Measurements from ENCODE around the gene NAALADL1.

Gene NAALADL1

GRCh38 chr11:65019824-65020223 lies 38.5 kb downstream of the NAALADL1 start:
- no peak for DNase-seq (ENCODE audit: extremely low spot score)
- CTCF ChIA-PET: no interaction called here
- TF ChIP-seq LEF1 (IDR thresholded peaks at IDR 0.05; ENCODE audit: borderline replicate concordance) (no peak), NFRKB (IDR thresholded peaks at IDR 0.05) (no peak), FOXM1 (IDR thresholded peaks at IDR 0.05; ENCODE audit: borderline replicate concordance) (no peak), ELF4 (IDR thresholded peaks at IDR 0.05) (no peak), SUZ12 (IDR thresholded peaks at IDR 0.05) (no peak), SP1 (IDR thresholded peaks at IDR 0.05) (no peak), FOXA1 (IDR thresholded peaks at IDR 0.05) (no peak), FOXK2 (IDR thresholded peaks at IDR 0.05) (no peak), ARNT (IDR thresholded peaks at IDR 0.05) (no peak), HDGF (IDR thresholded peaks at IDR 0.05; ENCODE audit: borderline replicate concordance) (no peak), BHLHE40 (IDR thresholded peaks at IDR 0.05; ENCODE audit: borderline replicate concordance) (no peak), TARDBP (IDR thresholded peaks at IDR 0.05) (no peak), CTBP1 (IDR thresholded peaks at IDR 0.05; ENCODE audit: borderline replicate concordance) (no peak), ZNF384 (IDR thresholded peaks at IDR 0.05) (no peak), L3MBTL2 (conservative IDR thresholded peaks at IDR 0.05) (no peak)
- TF ChIP-seq, protein P1, sequence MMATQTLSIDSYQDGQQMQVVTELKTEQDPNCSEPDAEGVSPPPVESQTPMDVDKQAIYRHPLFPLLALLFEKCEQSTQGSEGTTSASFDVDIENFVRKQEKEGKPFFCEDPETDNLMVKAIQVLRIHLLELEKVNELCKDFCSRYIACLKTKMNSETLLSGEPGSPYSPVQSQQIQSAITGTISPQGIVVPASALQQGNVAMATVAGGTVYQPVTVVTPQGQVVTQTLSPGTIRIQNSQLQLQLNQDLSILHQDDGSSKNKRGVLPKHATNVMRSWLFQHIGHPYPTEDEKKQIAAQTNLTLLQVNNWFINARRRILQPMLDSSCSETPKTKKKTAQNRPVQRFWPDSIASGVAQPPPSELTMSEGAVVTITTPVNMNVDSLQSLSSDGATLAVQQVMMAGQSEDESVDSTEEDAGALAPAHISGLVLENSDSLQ (IDR thresholded peaks at IDR 0.05): no peak
- POLR2A ChIA-PET: no interaction called here

GRCh38 chr11:65017937-65018336 lies 40.4 kb downstream of the NAALADL1 start:
- ChIA-PET CTCF (no interaction called here), POLR2A (interaction anchor here (0.7 to 1.3 kb wide), 3 partner anchors 12 to 99 kb away, joined by 3 to 4 read pairs (median 3); partner anchors contain the start of gene ZNHIT2)
- no peak for DNase-seq (ENCODE audit: extremely low spot score)
- no peak for TF ChIP-seq L3MBTL2 (conservative IDR thresholded peaks at IDR 0.05)
- TF ChIP-seq LEF1 (IDR thresholded peaks at IDR 0.05; ENCODE audit: borderline replicate concordance): no peak
- TF ChIP-seq NFRKB (IDR thresholded peaks at IDR 0.05): no peak
- TF ChIP-seq, protein P1 (IDR thresholded peaks at IDR 0.05): no peak
- no peak for TF ChIP-seq ELF4 (IDR thresholded peaks at IDR 0.05)
- TF ChIP-seq SP1 (IDR thresholded peaks at IDR 0.05): no peak
- TF ChIP-seq TARDBP (IDR thresholded peaks at IDR 0.05): no peak
- no peak for TF ChIP-seq ZNF384 (IDR thresholded peaks at IDR 0.05)
- TF ChIP-seq HDGF (IDR thresholded peaks at IDR 0.05; ENCODE audit: borderline replicate concordance): no peak
- no peak for TF ChIP-seq BHLHE40 (IDR thresholded peaks at IDR 0.05; ENCODE audit: borderline replicate concordance)
- no peak for TF ChIP-seq FOXM1 (IDR thresholded peaks at IDR 0.05; ENCODE audit: borderline replicate concordance)
- TF ChIP-seq ARNT (IDR thresholded peaks at IDR 0.05): no peak
- TF ChIP-seq FOXK2 (IDR thresholded peaks at IDR 0.05): no peak
- no peak for TF ChIP-seq FOXA1 (IDR thresholded peaks at IDR 0.05)

- ChIA-PET POLR2A (interaction anchor here (1.1 kb wide), 1 partner anchor 100 kb away, joined by 3 read pairs; the partner anchor contains the start of gene ZNHIT2), CTCF (no interaction called here)
- no peak for DNase-seq (ENCODE audit: extremely low spot score)
- no peak for TF ChIP-seq LEF1 (IDR thresholded peaks at IDR 0.05; ENCODE audit: borderline replicate concordance)
- TF ChIP-seq CTBP1 (IDR thresholded peaks at IDR 0.05; ENCODE audit: borderline replicate concordance): no peak
- TF ChIP-seq FOXM1 (IDR thresholded peaks at IDR 0.05; ENCODE audit: borderline replicate concordance): no peak
- no peak for TF ChIP-seq ARNT (IDR thresholded peaks at IDR 0.05)
- TF ChIP-seq, protein P1 (IDR thresholded peaks at IDR 0.05): no peak
- no peak for TF ChIP-seq FOXK2 (IDR thresholded peaks at IDR 0.05)
- no peak for TF ChIP-seq SP1 (IDR thresholded peaks at IDR 0.05)
- TF ChIP-seq BHLHE40 (IDR thresholded peaks at IDR 0.05; ENCODE audit: borderline replicate concordance): no peak
- TF ChIP-seq SUZ12 (IDR thresholded peaks at IDR 0.05): no peak
- no peak for TF ChIP-seq ELF4 (IDR thresholded peaks at IDR 0.05)
- TF ChIP-seq ZNF384 (IDR thresholded peaks at IDR 0.05): no peak
- TF ChIP-seq HDGF (IDR thresholded peaks at IDR 0.05; ENCODE audit: borderline replicate concordance): no peak
- no peak for TF ChIP-seq TARDBP (IDR thresholded peaks at IDR 0.05)
- no peak for TF ChIP-seq FOXA1 (IDR thresholded peaks at IDR 0.05)
- TF ChIP-seq L3MBTL2 (conservative IDR thresholded peaks at IDR 0.05): no peak
- TF ChIP-seq NFRKB (IDR thresholded peaks at IDR 0.05): no peak
Measured at GRCh38 chr11:65016705-65017104, 41.6 kb downstream of the NAALADL1 start.

- TF ChIP-seq LEF1 (IDR thresholded peaks at IDR 0.05; ENCODE audit: borderline replicate concordance) (no peak), HDGF (IDR thresholded peaks at IDR 0.05; ENCODE audit: borderline replicate concordance) (no peak), L3MBTL2 (conservative IDR thresholded peaks at IDR 0.05) (no peak), TARDBP (IDR thresholded peaks at IDR 0.05) (no peak), NFRKB (IDR thresholded peaks at IDR 0.05) (no peak), SUZ12 (IDR thresholded peaks at IDR 0.05) (no peak), SP1 (IDR thresholded peaks at IDR 0.05) (no peak), ARNT (IDR thresholded peaks at IDR 0.05) (no peak), FOXM1 (IDR thresholded peaks at IDR 0.05; ENCODE audit: borderline replicate concordance) (no peak), FOXK2 (IDR thresholded peaks at IDR 0.05) (no peak), BHLHE40 (IDR thresholded peaks at IDR 0.05; ENCODE audit: borderline replicate concordance) (no peak), FOXA1 (IDR thresholded peaks at IDR 0.05) (no peak), CTBP1 (IDR thresholded peaks at IDR 0.05; ENCODE audit: borderline replicate concordance) (no peak), ELF4 (IDR thresholded peaks at IDR 0.05) (no peak)
- TF ChIP-seq, protein P1 (IDR thresholded peaks at IDR 0.05): no peak
- ChIA-PET POLR2A (interaction anchor here (0.6 to 2.8 kb wide), 12 partner anchors 10 to 202 kb away, joined by 3 to 14 read pairs (median 6); partner anchors contain the start of genes BATF2, CDCA5, FAU and MRPL49), CTCF (interaction anchor here (0.6 to 1.9 kb wide), 11 partner anchors 12 to 270 kb away, joined by 3 to 9 read pairs (median 4); partner anchors contain the start of genes CDCA5, SNX15, TM7SF2 and ZFPL1)
- DNase-seq (ENCODE audit: extremely low spot score): no peak
Measured at GRCh38 chr11:65014726-65015227, 43.6 kb downstream of the NAALADL1 start.
